ENCODE results near the gene CUBN. TPM values are rescaled to one million over a fixed set of nuclear protein-coding genes. Genes with fewer than 3 reads are reported as not detected.

The CUBN gene
- total RNA-seq, 4 donors from 2014 or later, result 0.54 to 1.8 (median 1.3) TPM

- H3K4me3 ChIP-seq (ENCODE audit: low read depth, poor library complexity, severe bottlenecking), result no peak overlapping the region
- DNase-seq (ENCODE audit: low spot score in 2 of 2), result no peak
- intact Hi-C loops (cut with DNase I; ENCODE audit: low total_unique reads), result no loop called here
- no peak for TF ChIP-seq CTCF (IDR thresholded peaks at IDR 0.05)
- TF ChIP-seq POLR2A (IDR thresholded peaks at IDR 0.05), result no peak
- WGBS, 2 donors, result 94 to 96% methylated on average over 6 of the region's 6 CpGs
These were observed 213.1 kb downstream of the CUBN start for GRCh38 chr10:16916496-16916895.

DNA sequence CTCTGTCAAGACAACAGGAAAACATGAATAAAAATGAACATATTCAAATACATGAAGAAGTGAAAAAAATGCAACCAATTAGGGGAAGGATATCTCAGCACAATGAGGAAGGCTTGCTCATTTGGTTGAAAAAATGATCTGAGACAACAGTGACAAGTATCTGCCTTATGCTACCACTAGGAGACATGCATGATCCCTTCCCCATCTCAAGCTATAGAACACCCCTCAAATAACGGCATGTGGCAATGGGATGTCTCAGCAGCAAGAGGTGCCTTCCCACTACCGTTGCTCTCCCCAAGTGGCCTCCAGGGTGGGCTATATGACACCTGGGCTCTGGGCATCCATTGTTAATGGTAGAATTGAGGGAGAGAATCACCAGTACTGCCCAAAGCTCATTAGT is 214.3 kb downstream of the CUBN start:
- DNase-seq (ENCODE audit: low spot score in 2 of 2), result no peak
- intact Hi-C loops (cut with DNase I; ENCODE audit: low total_unique reads), result no loop called here
- 78 to 87% methylated on average over 2 of the region's 2 CpGs for WGBS, 2 donors
- H3K4me3 ChIP-seq (ENCODE audit: low read depth, poor library complexity, severe bottlenecking), result no peak overlapping the region
- TF ChIP-seq CTCF (IDR thresholded peaks at IDR 0.05) (no peak), POLR2A (IDR thresholded peaks at IDR 0.05) (no peak)

- DNase-seq (ENCODE audit: low spot score in 2 of 2), result no peak
These were observed 216.3 kb downstream of the CUBN start for GRCh38 chr10:16913266-16913665.

DNA sequence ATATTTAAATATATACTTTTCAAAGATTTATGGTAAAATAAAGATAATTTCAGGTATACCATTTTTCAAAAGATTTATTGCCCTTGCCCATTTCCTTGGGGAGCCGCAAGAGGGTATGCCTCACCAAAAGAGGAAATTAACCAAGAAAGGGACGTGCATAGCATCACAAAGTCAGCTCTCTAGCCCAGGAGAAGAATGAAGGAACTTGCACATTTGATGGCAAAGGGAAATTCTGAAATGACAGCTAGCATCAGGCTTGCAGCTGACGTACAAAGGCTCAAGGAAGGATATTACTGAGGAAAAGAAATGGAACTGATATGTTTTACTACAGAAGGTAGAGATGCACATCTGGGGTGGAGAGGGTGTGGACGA is 218.8 kb downstream of the CUBN start:
- intact Hi-C loops (cut with DNase I; ENCODE audit: low total_unique reads), result no loop called here
- WGBS, 2 donors, result 78 to 80% methylated on average over 4 of the region's 4 CpGs
- no peak for TF ChIP-seq POLR2A (IDR thresholded peaks at IDR 0.05)
- no peak for TF ChIP-seq CTCF (IDR thresholded peaks at IDR 0.05)
- no peak for DNase-seq (ENCODE audit: low spot score in 2 of 2)
- H3K4me3 ChIP-seq (ENCODE audit: low read depth, poor library complexity, severe bottlenecking), result no peak overlapping the region

More at GRCh38 chr10:16913266-16913665, 216.3 kb downstream of the CUBN start:
- 81 to 88% methylated on average over 4 of the region's 4 CpGs for WGBS, 2 donors
- TF ChIP-seq CTCF (IDR thresholded peaks at IDR 0.05) (no peak), POLR2A (IDR thresholded peaks at IDR 0.05) (no peak)
- no peak overlapping the region for H3K4me3 ChIP-seq (ENCODE audit: low read depth, poor library complexity, severe bottlenecking)
- intact Hi-C loops (cut with DNase I; ENCODE audit: low total_unique reads), result no loop called here

DNA sequence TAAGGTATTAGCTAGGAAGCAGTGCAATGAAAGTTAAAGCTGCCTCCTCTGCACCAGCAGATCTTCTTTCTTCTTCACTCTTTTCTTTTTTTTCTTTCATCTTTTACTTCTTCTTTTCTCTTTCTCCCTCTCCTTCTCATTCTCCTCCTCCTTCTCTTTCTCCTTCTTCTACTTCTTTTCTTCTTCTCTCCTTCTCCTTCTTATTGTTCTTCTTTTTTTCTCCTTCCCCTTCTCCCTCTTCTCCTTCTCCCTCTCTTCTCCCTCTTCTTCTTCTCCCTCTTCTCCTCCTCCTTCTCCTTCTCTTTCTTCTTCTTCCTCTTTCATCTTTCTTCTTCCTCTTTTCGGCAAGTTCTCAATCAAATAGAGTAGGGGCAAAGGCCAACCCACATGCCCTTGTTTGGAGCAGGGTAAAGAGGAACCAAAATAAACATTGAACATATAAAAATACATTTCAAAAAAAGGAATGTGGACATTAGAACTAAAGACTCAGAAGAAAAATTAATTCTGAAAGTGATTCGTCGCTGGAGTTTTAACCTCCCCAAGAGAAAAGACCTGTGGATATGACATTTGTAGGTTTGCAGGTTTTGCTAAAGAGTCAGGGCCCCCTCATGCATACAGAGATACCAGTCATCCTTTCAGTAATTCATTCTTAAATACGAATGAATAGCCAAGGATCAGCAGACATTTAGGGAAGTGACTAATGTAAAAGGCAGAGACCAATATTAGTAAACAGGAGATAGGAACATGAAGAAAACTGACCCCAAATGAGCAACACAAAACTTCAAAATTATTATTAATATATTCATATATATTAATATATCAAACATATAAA is 219.4 kb downstream of the CUBN start:
- H3K4me3 ChIP-seq (ENCODE audit: low read depth, poor library complexity, severe bottlenecking), result no peak overlapping the region
- intact Hi-C loops (cut with DNase I; ENCODE audit: low total_unique reads), result no loop called here
- 75 to 77% methylated on average over 4 of the region's 4 CpGs for WGBS, 2 donors
- TF ChIP-seq POLR2A (IDR thresholded peaks at IDR 0.05), result no peak
- TF ChIP-seq CTCF (IDR thresholded peaks at IDR 0.05), result no peak
- DNase-seq (ENCODE audit: low spot score in 2 of 2), result no peak
